GM12878 (cell line): ENCODE data around the gene SCRN1.

Experiments
- CHD1 ChIP-seq: IDR thresholded peaks from 2 replicates; pipeline ENCODE4 v1.6.1; 2012; ENCODE audit warnings: low read depth, low read length, improper control_type of control experiment
- FOXM1 ChIP-seq: IDR thresholded peaks from 2 replicates; pipeline ENCODE4 v1.6.1; 2012; ENCODE audit warnings: low read depth, mild to moderate bottlenecking, inconsistent platforms, low read length, moderate library complexity
- HDAC2 ChIP-seq: fragments of 200-600 bp; sonication (generic); IDR thresholded peaks from 2 replicates; pipeline ENCODE4 v1.6.1; 2017
- POLR2A ChIP-seq: IDR thresholded peaks from 2 replicates; pipeline ENCODE4 v1.6.1; 2011; ENCODE audit warnings: low read depth, mild to moderate bottlenecking, low read length
- POLR2AphosphoS5 ChIP-seq: IDR thresholded peaks from 2 replicates; pipeline ENCODE4 v1.6.1; 2011; ENCODE audit warnings: mild to moderate bottlenecking, low read length, inconsistent platforms
- SIN3A ChIP-seq: IDR thresholded peaks from 2 replicates; pipeline ENCODE4 v1.6.1; 2012; ENCODE audit warnings: low read depth, low read length, improper control_type of control experiment
- ZNF384 ChIP-seq: IDR thresholded peaks from 2 replicates; pipeline ENCODE4 v1.6.1; 2012; ENCODE audit warnings: low read depth, mild to moderate bottlenecking, low read length, improper control_type of control experiment, borderline replicate concordance
- TF ChIP-seq, protein P1 (sequence below): fragments of 450-650 bp; IDR thresholded peaks from 2 replicates; pipeline ENCODE4 v1.6.1; 2016; ENCODE audit warnings: mild to moderate bottlenecking
- TF ChIP-seq, protein P2 (sequence below): IDR thresholded peaks from 2 replicates; pipeline ENCODE4 v1.6.1; 2012; ENCODE audit warnings: low read depth, low read length, improper control_type of control experiment
- TF ChIP-seq, protein P3 (sequence below): IDR thresholded peaks from 2 replicates; pipeline ENCODE4 v1.6.1; 2012; ENCODE audit warnings: mild to moderate bottlenecking, low read depth, low read length

DNA sequence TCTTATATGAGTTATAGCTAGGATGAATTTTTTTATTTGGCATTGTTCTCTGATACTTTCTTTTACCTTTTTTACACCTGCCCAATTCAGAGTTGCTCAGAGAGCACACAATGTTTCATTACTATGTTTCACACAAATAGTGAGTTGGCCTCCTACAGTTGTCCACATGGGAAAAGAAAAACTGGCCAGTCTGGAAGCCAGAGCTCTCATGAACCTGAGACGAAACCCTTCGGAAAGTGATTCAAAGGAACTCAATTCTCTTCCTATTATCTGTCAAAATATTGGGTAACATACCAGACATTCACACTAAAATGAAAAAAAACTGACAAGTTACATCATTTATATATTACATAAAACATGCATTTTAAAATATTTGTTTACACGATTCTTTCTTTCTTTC lies 15.3 kb downstream of the SCRN1 start:
- TF ChIP-seq CHD1 (no peak), POLR2A (no peak), POLR2AphosphoS5 (no peak), HDAC2 (no peak), ZNF384 (no peak), FOXM1 (no peak), SIN3A (no peak)
- TF ChIP-seq, protein P1, sequence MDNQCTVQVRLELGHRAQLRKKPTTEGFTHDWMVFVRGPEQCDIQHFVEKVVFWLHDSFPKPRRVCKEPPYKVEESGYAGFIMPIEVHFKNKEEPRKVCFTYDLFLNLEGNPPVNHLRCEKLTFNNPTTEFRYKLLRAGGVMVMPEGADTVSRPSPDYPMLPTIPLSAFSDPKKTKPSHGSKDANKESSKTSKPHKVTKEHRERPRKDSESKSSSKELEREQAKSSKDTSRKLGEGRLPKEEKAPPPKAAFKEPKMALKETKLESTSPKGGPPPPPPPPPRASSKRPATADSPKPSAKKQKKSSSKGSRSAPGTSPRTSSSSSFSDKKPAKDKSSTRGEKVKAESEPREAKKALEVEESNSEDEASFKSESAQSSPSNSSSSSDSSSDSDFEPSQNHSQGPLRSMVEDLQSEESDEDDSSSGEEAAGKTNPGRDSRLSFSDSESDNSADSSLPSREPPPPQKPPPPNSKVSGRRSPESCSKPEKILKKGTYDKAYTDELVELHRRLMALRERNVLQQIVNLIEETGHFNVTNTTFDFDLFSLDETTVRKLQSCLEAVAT: no peak
- TF ChIP-seq, protein P2, sequence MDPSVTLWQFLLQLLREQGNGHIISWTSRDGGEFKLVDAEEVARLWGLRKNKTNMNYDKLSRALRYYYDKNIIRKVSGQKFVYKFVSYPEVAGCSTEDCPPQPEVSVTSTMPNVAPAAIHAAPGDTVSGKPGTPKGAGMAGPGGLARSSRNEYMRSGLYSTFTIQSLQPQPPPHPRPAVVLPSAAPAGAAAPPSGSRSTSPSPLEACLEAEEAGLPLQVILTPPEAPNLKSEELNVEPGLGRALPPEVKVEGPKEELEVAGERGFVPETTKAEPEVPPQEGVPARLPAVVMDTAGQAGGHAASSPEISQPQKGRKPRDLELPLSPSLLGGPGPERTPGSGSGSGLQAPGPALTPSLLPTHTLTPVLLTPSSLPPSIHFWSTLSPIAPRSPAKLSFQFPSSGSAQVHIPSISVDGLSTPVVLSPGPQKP: no peak
- TF ChIP-seq, protein P3, sequence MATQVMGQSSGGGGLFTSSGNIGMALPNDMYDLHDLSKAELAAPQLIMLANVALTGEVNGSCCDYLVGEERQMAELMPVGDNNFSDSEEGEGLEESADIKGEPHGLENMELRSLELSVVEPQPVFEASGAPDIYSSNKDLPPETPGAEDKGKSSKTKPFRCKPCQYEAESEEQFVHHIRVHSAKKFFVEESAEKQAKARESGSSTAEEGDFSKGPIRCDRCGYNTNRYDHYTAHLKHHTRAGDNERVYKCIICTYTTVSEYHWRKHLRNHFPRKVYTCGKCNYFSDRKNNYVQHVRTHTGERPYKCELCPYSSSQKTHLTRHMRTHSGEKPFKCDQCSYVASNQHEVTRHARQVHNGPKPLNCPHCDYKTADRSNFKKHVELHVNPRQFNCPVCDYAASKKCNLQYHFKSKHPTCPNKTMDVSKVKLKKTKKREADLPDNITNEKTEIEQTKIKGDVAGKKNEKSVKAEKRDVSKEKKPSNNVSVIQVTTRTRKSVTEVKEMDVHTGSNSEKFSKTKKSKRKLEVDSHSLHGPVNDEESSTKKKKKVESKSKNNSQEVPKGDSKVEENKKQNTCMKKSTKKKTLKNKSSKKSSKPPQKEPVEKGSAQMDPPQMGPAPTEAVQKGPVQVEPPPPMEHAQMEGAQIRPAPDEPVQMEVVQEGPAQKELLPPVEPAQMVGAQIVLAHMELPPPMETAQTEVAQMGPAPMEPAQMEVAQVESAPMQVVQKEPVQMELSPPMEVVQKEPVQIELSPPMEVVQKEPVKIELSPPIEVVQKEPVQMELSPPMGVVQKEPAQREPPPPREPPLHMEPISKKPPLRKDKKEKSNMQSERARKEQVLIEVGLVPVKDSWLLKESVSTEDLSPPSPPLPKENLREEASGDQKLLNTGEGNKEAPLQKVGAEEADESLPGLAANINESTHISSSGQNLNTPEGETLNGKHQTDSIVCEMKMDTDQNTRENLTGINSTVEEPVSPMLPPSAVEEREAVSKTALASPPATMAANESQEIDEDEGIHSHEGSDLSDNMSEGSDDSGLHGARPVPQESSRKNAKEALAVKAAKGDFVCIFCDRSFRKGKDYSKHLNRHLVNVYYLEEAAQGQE: no peak
